ENCODE results near the gene ATL3. TPM values are rescaled to one million over a fixed set of nuclear protein-coding genes. Genes with fewer than 3 reads are reported as not detected.
A peak's percentile ranks its signal among the peaks of the same experiment; 100 is the strongest.

Gene ATL3
- total and polyA plus RNA-seq, 2 of the 13 experiments (the other 11 are each of a cell fraction or from before 2014, with no cell fraction given) = not detected

DNA sequence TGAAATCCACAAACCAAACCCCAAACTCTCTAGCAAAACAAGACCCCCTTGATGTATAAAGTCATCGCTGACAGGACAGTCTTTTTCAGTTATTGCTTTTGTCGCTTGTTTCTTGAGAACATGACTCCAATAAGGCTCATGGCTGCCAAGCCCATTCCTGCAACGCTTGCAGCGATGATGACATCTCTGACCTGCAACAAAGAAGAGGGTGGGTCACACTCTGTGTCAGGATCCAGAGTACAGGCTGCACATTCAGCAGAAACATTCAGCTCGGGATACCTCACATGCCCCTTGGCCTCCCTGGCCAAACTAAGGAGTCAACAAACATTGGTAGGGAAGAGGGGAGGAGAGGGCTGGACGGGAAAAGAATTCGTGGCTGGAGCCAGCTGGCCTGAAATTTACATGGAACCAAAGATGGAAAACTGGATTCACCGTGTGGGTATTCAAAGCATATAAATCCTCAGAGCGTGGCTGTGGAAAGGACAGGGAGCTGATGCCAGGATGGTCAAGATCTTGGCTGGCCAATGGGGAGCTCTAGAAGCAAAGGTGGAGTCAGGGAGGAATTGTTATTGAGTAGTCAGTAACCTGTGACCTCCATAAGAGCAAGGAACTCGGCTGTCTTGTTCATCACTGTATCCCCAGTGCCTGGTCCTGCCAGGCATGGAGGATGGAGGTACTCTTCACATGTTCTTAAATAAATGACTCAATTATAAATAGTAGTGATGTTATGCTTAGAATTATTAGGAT, 96.1 kb downstream of the ATL3 start (continued):
- TF ChIP-seq, protein P1, sequence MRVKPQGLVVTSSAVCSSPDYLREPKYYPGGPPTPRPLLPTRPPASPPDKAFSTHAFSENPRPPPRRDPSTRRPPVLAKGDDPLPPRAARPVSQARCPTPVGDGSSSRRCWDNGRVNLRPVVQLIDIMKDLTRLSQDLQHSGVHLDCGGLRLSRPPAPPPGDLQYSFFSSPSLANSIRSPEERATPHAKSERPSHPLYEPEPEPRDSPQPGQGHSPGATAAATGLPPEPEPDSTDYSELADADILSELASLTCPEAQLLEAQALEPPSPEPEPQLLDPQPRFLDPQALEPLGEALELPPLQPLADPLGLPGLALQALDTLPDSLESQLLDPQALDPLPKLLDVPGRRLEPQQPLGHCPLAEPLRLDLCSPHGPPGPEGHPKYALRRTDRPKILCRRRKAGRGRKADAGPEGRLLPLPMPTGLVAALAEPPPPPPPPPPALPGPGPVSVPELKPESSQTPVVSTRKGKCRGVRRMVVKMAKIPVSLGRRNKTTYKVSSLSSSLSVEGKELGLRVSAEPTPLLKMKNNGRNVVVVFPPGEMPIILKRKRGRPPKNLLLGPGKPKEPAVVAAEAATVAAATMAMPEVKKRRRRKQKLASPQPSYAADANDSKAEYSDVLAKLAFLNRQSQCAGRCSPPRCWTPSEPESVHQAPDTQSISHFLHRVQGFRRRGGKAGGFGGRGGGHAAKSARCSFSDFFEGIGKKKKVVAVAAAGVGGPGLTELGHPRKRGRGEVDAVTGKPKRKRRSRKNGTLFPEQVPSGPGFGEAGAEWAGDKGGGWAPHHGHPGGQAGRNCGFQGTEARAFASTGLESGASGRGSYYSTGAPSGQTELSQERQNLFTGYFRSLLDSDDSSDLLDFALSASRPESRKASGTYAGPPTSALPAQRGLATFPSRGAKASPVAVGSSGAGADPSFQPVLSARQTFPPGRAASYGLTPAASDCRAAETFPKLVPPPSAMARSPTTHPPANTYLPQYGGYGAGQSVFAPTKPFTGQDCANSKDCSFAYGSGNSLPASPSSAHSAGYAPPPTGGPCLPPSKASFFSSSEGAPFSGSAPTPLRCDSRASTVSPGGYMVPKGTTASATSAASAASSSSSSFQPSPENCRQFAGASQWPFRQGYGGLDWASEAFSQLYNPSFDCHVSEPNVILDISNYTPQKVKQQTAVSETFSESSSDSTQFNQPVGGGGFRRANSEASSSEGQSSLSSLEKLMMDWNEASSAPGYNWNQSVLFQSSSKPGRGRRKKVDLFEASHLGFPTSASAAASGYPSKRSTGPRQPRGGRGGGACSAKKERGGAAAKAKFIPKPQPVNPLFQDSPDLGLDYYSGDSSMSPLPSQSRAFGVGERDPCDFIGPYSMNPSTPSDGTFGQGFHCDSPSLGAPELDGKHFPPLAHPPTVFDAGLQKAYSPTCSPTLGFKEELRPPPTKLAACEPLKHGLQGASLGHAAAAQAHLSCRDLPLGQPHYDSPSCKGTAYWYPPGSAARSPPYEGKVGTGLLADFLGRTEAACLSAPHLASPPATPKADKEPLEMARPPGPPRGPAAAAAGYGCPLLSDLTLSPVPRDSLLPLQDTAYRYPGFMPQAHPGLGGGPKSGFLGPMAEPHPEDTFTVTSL (CRISPR knock-in tag; IDR thresholded peaks at IDR 0.05; ENCODE audit: borderline replicate concordance) = no peak; the same call in 1 of the 2 replicates
- no peak for TF ChIP-seq NONO (IDR thresholded peaks at IDR 0.05)
- TF ChIP-seq NONO (CRISPR knock-in tag; conservative IDR thresholded peaks at IDR 0.05) = 0 out of 2 replicates have a peak, but pooled peaks have one; percentile 7
- TF ChIP-seq, protein P2, sequence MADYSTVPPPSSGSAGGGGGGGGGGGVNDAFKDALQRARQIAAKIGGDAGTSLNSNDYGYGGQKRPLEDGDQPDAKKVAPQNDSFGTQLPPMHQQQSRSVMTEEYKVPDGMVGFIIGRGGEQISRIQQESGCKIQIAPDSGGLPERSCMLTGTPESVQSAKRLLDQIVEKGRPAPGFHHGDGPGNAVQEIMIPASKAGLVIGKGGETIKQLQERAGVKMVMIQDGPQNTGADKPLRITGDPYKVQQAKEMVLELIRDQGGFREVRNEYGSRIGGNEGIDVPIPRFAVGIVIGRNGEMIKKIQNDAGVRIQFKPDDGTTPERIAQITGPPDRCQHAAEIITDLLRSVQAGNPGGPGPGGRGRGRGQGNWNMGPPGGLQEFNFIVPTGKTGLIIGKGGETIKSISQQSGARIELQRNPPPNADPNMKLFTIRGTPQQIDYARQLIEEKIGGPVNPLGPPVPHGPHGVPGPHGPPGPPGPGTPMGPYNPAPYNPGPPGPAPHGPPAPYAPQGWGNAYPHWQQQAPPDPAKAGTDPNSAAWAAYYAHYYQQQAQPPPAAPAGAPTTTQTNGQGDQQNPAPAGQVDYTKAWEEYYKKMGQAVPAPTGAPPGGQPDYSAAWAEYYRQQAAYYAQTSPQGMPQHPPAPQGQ (CRISPR knock-in tag; IDR thresholded peaks at IDR 0.05; ENCODE audit: borderline replicate concordance) = no peak
- TF ChIP-seq PAWR (CRISPR knock-in tag; IDR thresholded peaks at IDR 0.05; ENCODE audit: borderline replicate concordance) = no peak
- TF ChIP-seq, protein P3, sequence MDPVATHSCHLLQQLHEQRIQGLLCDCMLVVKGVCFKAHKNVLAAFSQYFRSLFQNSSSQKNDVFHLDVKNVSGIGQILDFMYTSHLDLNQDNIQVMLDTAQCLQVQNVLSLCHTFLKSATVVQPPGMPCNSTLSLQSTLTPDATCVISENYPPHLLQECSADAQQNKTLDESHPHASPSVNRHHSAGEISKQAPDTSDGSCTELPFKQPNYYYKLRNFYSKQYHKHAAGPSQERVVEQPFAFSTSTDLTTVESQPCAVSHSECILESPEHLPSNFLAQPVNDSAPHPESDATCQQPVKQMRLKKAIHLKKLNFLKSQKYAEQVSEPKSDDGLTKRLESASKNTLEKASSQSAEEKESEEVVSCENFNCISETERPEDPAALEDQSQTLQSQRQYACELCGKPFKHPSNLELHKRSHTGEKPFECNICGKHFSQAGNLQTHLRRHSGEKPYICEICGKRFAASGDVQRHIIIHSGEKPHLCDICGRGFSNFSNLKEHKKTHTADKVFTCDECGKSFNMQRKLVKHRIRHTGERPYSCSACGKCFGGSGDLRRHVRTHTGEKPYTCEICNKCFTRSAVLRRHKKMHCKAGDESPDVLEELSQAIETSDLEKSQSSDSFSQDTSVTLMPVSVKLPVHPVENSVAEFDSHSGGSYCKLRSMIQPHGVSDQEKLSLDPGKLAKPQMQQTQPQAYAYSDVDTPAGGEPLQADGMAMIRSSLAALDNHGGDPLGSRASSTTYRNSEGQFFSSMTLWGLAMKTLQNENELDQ (CRISPR knock-in tag; IDR thresholded peaks at IDR 0.05; ENCODE audit: borderline replicate concordance) = no peak
- TF ChIP-seq, protein P4, sequence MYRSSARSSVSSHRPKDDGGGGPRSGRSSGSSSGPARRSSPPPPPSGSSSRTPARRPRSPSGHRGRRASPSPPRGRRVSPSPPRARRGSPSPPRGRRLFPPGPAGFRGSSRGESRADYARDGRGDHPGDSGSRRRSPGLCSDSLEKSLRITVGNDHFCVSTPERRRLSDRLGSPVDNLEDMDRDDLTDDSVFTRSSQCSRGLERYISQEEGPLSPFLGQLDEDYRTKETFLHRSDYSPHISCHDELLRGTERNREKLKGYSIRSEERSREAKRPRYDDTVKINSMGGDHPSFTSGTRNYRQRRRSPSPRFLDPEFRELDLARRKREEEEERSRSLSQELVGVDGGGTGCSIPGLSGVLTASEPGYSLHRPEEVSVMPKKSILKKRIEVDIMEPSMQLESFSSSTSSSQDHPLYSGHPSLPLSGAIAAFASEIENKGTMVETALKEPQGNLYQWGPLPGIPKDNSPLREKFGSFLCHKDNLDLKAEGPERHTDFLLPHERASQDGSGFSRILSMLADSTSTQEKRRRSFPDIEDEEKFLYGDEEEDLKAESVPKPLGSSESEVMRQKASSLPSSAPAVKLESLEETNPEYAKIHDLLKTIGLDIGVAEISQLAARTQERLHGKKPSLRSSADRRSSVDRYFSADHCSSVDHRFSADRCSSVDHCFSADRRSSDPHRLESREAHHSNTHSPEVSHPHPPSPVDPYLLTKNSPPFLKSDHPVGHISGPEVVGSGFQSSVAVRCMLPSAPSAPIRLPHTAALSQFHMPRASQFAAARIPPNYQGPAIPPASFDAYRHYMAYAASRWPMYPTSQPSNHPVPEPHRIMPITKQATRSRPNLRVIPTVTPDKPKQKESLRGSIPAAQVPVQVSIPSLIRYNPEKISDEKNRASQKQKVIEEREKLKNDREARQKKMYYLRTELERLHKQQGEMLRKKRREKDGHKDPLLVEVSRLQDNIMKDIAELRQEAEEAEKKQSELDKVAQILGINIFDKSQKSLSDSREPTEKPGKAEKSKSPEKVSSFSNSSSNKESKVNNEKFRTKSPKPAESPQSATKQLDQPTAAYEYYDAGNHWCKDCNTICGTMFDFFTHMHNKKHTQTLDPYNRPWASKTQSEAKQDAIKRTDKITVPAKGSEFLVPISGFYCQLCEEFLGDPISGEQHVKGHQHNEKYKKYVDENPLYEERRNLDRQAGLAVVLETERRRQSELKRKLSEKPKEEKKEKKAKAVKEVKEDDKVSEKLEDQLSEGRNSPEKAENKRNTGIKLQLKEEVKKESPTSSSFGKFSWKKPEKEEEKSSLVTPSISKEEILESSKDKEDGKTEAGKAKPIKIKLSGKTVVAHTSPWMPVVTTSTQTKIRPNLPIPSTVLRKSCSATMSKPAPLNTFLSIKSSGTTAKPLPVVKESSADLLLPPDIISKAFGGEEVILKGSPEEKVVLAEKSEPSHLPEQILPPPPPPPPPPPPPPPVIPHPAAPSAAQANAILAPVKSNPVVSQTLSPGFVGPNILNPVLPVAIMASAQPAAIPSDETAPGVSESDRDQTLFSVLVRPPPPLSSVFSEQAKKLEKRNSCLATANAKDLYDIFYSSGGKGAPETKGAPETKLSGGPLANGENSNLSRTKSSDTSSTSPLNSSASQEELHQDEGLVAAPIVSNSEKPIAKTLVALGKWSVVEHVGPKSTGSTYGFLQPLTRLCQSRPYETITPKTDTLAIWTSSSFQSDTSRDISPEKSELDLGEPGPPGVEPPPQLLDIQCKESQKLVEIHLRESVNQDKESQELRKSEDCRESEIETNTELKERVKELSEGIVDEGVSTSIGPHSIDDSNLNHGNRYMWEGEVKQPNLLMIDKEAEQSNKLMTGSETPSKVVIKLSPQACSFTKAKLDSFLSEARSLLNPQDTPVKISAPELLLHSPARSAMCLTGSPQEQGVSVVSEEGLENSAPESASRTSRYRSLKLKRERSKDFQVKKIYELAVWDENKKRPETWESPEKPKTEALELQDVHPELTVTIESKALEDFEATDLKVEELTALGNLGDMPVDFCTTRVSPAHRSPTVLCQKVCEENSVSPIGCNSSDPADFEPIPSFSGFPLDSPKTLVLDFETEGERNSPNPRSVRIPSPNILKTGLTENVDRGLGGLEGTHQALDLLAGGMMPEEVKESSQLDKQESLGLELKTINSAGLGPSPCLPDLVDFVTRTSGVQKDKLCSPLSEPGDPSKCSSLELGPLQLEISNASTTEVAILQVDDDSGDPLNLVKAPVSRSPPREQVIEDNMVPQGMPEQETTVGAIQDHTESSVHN (CRISPR knock-in tag; IDR thresholded peaks at IDR 0.05) = no peak
- no peak for TF ChIP-seq ONECUT2 (CRISPR knock-in tag; IDR thresholded peaks at IDR 0.05)

Data from HepG2 (cell line).